Measurements from ENCODE around the gene MAP1B. TPM values are rescaled to one million over a fixed set of nuclear protein-coding genes. Genes with fewer than 3 reads are reported as not detected.

The MAP1B gene
- total RNA-seq, 1 experiment from 2014 or later: 195 TPM

Other genes with a start within 250 kb of the MAP1B start
- 55.3 and 57.3 TPM in 2 replicates for gene MRPS27, start 212.8 kb downstream of the MAP1B start, total RNA-seq (2014; rRNA removed; shearing (Covaris generic))
- 9.8 and 11.7 TPM in 2 replicates for gene PTCD2, start 212.9 kb downstream of the MAP1B start, total RNA-seq (2014; rRNA removed; shearing (Covaris generic))

All from SJSA1 (cell line).